GM18508 (cell line): Measurements from ENCODE around the gene GCKR.
"Not testable (repeated sequence)": the region's sequence is repeated elsewhere in the genome, so short reads cannot be mapped to it uniquely, and the experiment has no call there.

Source experiments
- ATAC-seq: cut with Tn5 transposase; IDR thresholded peaks from one replicate; pipeline ENCODE4 v1.9.1; 2021; ENCODE audit warnings: moderate number of reproducible peaks; ENCODE audit not compliant: insufficient read depth, unreplicated experiment

The GCKR gene

DNA sequence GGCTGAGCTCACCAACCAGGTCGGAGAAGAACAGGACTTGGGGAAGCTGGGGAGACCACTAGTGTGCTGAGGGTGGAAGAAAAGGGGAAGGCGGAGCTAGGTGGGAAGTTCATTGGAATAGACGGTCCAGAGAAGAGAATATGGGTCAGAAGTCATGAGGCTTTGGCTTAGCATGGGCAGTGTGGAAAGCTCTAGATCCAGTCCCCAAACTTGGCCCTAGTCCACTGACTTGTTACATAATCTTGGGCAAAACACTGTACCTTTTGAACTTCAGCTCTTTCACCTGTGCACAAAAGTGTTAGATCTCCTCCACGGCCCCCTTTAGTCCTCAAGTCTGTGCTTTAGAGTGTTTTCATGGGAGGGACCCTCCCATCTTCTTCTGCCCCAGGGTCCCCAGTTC, 10.7 kb downstream of the GCKR start:
- ATAC-seq, result no peak

DNA sequence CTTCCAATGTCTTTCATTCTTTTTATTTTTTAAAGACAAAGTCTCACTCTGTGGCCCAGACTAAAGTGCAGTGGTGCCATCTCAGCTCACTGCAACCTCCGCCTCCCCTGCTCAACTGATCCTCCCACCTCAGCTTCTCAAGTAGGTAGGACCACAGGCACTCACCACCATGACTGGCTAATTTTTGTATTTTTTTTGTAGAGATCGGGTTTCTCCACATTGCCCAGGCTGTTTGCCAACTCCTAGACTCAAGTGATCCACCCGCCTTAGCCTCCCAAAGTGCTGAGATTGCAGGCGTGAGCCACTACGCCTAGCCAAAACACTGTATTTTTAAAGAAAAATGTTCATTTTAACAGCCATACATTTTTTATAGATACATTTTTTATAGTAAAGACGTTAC, 12.7 kb downstream of the GCKR start:
- no peak for ATAC-seq

DNA sequence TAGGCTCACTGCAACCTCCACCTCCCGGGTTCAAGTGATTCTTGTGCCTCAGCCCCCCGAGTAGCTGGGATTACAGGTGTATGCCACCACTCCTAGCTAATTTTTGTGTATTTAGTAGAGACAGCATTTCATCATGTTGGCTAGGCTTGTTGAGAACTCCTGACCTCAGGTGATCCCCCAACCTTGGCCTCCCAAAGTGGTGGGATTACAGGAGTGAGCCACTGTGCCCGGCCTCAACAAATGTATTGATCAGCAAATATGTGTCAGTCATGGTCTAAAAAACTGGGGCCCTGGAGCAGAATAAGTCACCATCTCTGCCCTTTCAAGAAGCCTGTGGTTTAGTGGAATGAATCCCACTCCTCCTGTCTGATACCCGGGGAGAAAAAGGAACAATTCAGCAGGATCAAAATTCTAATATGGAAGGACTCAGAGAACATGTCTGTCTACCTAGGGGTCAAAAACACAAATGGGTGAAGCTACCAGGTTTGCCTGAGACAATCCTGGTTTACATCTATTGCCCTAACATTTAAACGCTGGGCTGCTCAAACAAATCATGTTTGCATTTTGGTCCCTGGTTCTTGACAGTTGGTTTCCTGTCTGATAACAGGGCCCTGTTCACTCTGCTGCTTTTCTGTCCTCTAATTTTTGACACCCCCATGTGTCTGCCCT, 21.6 kb downstream of the GCKR start:
- ATAC-seq, result no peak

DNA sequence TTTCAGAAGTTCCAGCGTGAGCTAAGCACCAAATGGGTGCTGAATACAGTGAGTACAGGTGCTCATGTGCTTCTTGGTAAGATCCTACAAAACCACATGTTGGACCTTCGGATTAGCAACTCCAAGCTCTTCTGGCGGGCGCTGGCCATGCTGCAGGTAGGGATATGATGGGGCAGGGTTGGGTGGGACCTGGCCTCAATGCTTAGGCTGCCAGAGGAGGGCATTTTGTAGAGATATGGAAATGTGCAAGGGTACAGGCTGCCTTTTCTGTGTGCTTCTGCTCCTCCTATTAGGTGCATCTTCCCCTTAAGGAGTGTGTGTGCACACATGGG, 22.1 kb downstream of the GCKR start:
- ATAC-seq, result no peak

DNA sequence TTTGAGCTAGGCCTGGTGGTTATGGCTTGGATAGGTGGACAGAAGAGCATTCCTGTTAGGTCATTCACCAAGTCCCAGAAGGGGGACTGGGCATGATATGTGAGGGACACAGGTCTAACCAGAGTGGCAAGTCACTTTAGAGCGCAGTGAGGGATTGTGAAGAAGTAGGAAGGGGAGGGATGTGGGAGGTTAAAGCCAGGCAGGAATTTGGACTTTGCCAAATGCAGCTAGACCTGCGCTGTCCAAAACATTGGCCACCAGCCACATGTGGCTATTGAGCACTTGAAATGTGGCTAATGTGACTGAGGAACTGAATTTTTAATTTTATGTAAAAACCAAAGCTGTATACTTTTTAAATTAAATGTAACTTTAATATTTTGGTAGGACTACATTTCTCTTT, 23.7 kb downstream of the GCKR start:
- ATAC-seq, result no peak

DNA sequence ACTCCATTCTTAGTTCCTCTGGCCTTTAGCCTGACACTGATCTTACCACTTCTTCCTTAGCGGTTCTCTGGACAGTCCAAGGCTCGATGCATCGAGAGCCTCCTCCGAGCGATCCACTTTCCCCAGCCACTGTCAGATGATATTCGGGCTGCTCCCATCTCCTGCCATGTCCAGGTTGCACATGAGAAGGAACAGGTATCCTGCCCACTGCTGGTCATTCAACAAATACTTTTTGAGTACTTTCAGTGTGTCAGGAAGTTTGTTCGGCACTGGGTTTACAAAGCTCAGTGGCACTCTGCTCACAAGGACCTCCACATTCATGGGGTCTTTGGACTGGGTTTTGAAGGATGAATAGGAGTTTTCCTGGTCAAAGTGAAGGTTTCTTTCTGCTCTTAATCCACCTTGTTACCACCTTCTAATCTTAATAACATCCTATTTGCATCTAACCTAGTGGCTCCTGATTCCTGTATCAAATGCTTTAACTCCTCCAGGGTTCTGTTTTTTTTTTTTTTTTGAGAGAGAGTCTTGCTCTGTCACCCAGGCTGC, 25.8 kb downstream of the GCKR start:
- no peak for ATAC-seq

DNA sequence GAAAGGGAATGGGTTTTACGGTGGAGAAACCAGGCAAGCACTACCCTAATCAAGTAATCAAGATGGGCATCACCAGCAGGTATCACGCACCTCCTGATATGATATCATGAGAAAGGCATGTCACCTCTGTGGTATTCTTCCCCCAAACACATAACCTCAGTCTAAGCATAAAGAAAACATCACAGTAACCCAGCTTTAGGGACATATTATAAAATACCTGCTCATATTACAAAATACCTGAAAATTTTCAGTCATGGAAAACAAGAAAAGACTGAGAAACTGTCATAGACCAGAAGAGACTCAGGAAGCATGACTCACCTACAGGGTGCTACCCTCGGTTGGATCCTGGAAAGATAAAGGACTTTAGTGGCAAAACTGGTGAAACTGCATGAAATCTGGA, 30.5 kb downstream of the GCKR start:
- no peak for ATAC-seq

DNA sequence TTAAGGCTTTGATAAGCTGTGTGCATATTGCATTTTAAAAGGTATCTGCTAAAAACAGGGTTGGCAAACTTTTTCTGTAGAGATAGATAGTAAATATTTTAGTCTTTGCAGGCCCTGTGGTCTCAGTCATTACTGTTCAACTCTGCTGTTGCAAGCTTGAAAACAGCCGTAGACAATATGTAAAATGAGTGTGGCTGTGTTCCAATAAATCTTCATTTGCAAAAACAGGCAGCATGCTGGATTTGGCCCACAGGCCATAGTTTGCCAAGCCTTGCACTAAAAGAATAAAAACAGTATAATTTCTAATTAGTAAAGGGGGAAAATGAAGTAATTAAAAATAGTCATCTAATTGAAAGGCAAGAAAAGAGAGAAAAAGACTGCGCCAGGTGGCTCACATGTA, 35.3 kb downstream of the GCKR start:
- ATAC-seq, result no peak

DNA sequence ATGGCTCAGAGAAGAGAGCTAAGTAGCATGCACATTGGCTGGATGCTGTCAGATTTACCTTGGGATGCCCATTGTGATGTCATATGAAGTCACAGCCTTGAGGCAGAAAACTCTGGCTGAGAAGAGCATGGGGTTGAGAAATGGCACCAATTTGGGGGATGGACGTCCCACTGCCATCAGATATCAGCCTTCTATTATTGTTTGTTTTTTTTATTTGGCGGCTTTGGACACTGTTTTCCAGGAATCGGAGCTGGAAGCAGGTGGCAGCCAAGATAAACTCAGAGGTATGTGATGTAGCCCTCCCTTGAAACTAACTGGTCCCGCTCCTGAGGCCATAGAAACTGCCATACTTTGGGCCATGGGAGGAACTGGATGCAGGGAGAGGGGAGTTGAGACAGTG, 40.6 kb downstream of the GCKR start:
- ATAC-seq, result no peak

DNA sequence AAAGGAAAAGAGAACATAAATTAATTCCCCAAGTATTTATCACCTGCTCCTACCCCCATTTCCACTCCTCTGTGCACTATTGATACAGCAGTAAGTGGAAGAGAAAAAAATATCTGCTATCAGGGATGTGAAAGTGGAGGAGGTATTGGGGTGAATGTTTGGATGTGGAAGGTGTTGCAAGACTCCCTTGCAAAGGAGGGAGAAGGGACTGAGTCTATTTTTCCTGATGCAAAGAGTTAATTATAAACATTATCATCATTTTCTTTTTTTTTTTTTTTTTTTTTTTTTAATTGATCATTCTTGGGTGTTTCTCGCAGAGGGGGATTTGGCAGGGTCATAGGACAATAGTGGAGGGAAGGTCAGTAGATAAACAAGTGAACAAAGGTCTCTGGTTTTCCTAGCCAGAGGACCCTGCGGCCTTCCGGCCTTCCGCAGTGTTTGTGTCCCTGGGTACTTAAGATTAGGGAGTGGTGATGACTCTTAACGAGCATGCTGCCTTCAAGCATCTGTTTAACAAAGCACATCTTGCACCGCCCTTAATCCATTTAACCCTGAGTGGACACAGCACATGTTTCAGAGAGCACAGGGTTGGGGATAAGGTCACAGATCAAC, 42.3 kb downstream of the GCKR start:
- not testable (repeated sequence) for ATAC-seq

DNA sequence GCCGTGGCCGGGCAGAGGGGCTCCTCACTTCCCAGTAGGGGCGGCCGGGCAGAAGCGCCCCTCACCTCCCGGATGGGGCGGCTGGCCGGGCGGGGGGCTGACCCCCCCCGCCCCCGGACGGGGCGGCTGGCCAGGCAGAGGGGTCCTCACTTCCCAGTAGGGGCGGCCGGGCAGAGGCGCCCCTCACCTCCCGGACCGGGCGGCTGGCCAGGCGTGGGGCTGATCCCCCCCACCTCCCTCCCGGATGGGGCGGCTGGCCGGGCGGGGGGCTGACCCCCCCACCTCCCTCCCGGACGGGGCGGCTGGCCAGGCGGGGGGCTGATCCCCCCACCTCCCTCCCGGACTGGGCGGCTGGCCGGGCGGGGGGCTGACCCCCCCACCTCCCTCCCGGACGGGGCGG, 43.0 kb downstream of the GCKR start:
- not testable (repeated sequence) for ATAC-seq

DNA sequence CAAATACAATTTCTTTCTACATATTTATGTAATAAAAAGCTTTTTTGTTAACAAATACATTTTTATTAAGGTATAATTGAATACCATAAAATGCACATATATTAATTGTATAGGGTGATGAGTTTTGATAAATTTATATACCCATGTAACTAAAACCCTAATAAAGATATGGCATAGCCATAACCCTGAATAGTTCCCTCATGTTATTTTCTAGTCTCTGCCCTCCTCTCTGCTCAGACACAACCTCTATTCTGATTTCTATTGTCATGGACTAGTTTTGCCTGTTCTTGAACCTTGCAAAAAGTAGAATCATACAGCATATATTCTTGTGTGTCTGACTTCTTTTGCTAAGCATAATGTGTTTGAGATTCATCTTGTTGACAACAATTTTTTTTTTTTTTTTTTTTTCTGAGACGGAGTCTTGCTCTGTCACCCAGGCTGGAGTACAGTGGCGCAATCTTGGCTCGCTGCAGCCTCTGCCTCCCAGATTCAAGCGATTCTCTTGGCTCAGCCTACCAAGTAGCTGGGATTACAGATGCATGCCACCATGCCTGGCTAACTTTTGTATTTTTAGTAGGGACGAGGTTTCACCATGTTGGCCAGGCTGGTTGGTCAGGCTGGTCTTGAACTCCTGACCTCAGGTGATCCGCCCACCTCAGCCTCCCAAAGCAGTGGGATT, 47.6 kb downstream of the GCKR start:
- ATAC-seq, result no peak

DNA sequence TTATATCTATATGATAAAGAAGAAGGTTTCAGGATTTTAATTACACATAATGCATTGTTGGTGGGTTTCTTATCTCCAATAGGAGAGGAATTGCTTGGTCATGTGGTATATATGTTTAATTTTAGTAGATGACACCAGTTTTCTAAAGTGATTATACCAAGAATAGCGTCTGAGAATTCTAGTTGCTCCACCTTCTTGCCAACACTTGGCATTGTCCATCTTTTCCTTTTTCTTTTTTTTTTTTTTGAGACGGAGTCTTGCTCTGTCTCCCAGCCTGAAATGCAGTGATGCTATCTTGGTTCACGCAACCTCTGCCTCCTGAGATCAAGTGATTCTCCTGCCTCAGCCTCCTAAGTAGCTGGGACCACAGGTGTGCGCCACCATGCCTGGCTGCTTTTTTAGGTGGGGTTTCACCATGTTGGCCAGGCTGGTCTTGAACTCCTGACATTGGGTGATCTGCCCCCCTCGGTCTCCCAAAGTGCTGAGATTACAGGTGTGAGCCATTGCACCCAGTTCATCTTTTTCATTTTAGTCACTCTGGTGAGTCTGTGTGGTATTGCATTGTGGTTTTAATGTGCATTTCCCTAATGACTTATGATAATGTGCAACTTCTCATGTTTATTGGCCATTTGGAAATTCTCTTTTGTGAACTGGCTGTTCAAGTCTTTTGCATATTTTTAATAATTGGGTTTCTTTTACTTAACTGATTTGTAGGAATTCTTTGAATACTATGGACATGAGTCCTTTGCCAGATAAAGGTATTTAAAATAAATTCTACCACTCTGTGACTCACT, 48.9 kb downstream of the GCKR start:
- ATAC-seq, result no peak

DNA sequence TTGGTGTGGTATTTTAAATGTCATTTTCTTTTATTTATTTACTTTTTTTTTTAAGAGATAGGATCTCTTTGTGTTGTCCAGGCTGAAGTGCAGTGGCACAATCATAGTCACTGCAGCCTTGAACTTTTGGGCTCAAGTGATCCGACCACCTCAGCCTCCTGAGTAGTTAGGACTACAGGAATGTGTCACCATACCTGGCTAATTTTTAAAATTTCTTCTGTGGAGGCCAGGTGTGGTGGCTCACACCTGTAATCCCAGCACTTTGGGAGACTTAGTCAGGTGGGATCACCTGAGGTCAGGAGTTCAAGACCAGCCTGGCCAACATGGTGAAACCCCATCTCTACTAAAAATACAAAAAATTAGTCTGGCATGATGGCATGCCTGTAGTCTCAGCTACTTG, 52.7 kb downstream of the GCKR start:
- no peak for ATAC-seq

DNA sequence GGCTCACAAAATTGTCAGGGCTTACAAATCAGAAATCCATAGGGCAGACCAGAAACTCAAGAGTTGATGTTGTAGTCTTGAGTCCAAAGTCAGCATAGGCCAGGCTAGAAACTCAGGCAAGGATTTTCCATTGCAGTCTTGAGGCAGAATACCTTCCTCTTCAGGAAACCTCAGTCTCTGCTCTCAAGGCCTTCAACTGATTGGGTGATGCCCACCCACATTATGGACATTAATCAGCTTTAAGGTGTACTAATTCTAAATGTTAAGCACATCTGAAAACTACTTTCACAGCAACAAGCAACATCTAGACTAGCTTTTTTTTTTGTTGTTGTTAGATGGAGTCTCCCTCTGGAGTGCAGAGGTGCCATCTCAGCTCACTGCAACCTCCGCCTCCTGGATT, 54.9 kb downstream of the GCKR start:
- no peak for ATAC-seq

DNA sequence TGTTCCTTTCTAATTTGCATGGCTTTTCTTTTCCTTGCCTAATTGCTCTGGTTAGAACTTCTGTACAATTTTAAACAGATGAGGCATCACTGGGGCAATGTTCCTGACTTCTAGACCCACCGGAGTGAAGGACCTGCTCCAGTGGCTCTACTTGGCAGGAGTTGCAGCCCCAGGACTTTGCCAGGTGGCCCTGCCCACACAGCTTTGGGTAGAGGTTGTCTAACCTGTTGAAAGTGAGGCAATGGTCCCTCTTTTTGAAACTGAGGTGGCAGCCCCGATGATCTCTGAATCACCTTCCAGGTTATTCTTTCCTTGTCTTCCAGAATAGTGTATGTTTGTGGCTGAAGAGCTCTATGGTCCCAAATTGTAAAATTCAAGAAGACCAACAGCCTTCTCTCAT, 56.3 kb downstream of the GCKR start:
- ATAC-seq, result no peak

DNA sequence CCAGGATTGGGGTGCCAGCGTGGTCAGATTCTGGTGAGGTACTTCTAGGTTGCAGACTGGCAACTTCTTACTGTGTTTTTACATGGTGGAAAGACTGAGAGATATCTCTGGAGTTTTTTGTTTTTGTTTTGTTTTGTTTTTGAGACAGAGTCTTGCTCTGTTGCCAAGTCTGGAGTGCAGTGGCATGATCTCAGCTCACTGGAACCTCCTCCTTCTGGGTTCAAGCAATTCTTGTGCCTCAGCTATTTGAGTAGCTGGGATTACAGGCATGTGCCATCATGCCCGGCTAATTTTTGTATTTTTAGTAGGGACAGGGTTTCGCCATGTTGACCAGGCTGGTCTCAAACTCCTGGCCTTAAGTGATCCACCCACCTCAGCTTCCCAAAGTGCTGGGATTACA, 57.8 kb downstream of the GCKR start:
- ATAC-seq, result not testable (repeated sequence)

DNA sequence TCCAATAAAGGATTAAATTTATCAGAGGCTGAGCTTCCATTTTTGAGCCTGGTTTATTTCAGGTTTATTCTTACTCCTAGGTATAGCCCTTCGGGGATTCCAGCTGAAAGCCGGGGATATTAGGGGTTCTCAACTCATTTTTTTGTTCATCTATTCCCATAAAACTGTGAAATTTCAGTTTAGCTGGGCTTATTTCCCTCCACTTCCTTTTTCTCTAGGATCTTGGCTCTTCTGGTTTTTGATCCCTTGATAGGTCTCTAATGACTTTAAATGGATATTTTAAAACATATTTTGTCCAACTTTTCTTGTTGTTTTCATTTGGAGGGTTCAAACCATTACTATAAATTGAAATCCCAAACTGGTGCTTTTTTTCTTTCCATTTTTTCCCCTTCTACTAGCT, 62.6 kb downstream of the GCKR start:
- ATAC-seq, result no peak

DNA sequence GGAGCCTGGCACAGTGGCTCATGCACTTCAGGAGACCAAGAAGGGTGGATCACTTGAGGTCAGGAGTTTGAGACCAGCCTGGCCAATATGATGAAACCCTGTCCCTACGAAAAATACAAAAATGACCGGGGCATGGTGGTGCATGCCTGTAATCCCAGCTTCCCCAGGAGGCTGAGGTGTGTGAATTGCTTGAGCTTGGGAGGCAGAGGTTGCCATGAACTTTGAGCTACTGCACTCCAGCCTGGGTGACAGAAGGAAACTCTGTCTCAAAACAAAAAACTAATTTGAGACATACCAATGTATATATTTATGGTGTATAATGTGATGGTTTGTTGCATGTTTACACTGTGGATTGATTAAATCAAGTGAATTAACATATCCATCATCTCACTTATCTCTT, 64.4 kb downstream of the GCKR start:
- ATAC-seq, result no peak

DNA sequence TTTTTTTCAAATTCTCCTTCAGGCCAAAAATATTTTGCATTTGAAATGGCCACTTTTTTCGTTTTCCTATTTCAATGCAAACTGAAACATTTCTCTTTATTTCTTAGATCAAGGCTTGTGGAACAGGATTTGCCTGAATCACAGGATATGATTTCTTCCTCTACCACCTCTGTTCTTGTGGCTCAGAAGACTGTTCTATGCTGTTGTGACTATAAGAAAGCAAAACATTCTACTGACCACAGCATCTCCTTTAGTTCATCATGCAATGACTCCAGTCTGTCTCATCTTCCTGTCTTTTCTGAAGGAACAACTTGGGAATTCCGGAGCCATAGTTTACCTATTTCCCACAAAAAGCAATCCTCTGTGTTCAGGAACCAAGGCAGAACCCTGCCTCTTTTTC, 70.0 kb downstream of the GCKR start:
- no peak for ATAC-seq

DNA sequence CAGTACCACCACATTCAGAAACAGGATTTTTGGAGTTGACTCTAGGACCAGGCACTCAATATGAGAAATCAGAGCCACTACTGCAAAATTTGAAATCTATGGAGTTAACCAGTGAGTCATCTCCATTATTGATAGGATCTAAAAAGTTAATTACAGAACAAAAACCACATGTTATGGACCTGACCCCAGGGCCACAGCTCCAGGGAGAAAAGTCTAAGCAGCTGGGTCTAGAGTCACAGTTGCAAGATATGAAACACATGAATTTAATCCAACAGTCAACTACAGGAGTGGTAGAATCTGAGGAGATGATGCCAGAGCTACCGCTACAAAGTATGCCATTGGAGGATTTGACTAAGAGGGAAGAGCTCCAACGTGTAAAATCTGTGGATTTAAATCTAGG, 72.8 kb downstream of the GCKR start:
- ATAC-seq, result no peak
